IPS DF 19.7 (cell line): ENCODE measurements around the gene APOC3.

Source experiments
- DNase-seq: peaks from one replicate; pipeline ENCODE4 v3.0.0-alpha.2; 2013; ENCODE audit warnings: low read depth, low spot score

The APOC3 gene

GRCh38 chr11:116874251-116874650 is 44.5 kb downstream of the APOC3 start:
- DNase-seq: no peak

- no peak for DNase-seq
Observed at GRCh38 chr11:116875194-116875593, 45.5 kb downstream of the APOC3 start.

GRCh38 chr11:116876656-116877055 is 46.9 kb downstream of the APOC3 start:
- DNase-seq: no peak

DNA sequence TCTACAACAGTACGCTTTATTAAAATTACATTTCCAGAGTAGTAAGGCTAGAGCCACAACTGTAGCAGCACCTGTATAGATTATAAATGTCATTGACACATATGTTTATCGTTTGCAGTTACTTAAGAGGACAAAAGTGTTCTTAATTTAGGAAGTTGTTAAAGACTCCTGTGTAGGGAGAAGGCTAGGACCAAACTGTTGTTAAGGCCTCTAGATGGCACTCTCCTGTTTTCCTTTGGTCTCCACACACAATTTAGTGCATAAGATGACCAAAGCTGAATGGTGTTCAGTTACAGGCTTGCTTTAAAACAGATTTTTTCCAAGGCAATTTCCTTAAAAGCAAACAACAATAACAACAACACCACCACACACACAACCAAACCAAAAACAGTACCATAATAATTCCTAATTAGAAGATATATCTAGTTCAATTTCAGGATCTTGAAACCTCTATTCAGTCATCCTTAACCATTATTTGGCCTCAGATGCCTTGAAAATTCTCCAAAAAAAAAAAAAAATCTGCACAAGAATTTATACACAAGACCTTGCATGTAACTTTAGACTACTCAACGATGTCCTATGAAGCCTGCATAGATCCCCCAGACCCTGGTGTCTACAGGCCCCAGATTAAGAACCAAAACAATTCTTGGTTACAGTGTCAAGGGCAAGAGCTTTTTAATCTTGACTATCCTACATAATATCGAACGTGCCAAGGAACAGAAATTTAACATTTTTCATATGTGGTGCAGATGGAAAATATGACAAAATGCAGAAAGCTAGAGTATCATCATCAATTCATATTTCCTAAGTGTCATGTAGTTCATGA is 50.3 kb downstream of the APOC3 start:
- DNase-seq: peak; percentile 47

DNA sequence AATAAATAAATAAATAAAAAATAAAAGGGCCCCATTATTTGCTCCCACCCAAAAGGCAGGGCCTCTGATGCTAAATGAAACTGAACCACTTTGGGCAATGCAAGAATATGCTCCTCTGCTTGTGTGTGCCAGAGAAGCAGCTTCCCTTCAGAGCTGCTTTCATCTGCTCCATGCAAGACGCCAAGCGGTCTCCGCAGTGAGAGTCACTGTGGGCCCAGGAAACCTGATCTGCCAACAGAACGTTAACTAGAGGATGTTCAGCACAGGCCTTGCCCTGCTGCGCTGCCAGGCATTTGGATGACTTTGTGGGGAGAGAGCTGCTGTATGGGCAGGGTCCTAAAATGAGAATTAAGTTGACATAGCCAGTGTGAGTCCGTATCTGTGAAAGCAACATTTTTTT is 51.4 kb downstream of the APOC3 start:
- DNase-seq: no peak

- DNase-seq: no peak
Observed at GRCh38 chr11:116882386-116882785, 52.7 kb downstream of the APOC3 start.
